Measurements from ENCODE around the gene PRKAG3.

Gene PRKAG3
- total RNA-seq, result 0 to 1.2 (median 0) reads per million in 17 experiments

- no peak for DNase-seq
Measured at GRCh38 chr2:218831378-218831990, at the start of gene PRKAG3. Gene PRKAG3, minus strand, starts transcription at chr2:218831803.

- no peak for DNase-seq
Measured at GRCh38 chr2:218880859-218881594, 49.4 kb upstream of the PRKAG3 start.

- peak; percentile 50 to 76 (median 54) for DNase-seq
Measured at GRCh38 chr2:218880102-218880858, 48.7 kb upstream of the PRKAG3 start, which contains the start of gene WNT10A. Gene WNT10A, plus strand, starts transcription at chr2:218880852. Its CDS starts 144 bp downstream, at chr2:218880996.

GRCh38 chr2:218879776-218880101, 48.1 kb upstream of the PRKAG3 start:
- no peak for DNase-seq

GRCh38 chr2:218878926-218879761, 47.5 kb upstream of the PRKAG3 start:
- no peak for DNase-seq

- no peak for DNase-seq
Measured at GRCh38 chr2:218878486-218878885, 46.9 kb upstream of the PRKAG3 start.

- no peak for DNase-seq
Measured at GRCh38 chr2:218877891-218878290, 46.3 kb upstream of the PRKAG3 start.

GRCh38 chr2:218877331-218877730, 45.7 kb upstream of the PRKAG3 start:
- DNase-seq, result no peak

GRCh38 chr2:218876562-218877219, 45.1 kb upstream of the PRKAG3 start:
- DNase-seq, result peak; percentile 73 to 88 (median 76)

GRCh38 chr2:218875692-218876246, 44.2 kb upstream of the PRKAG3 start:
- no peak for DNase-seq

GRCh38 chr2:218873359-218874194, 42.0 kb upstream of the PRKAG3 start:
- no peak for DNase-seq

GRCh38 chr2:218872645-218873358, 41.2 kb upstream of the PRKAG3 start:
- DNase-seq, result no peak

- peak in 1 of 4 experiments; percentile 29 for DNase-seq
Measured at GRCh38 chr2:218871345-218872302, 40.0 kb upstream of the PRKAG3 start.

GRCh38 chr2:218870984-218871344, 39.4 kb upstream of the PRKAG3 start:
- peak; percentile 30 to 60 (median 46) for DNase-seq

GRCh38 chr2:218869064-218869463, 37.5 kb upstream of the PRKAG3 start:
- DNase-seq, result no peak

- no peak for DNase-seq
Measured at GRCh38 chr2:218867900-218868299, 36.3 kb upstream of the PRKAG3 start.

GRCh38 chr2:218865999-218866398, 34.4 kb upstream of the PRKAG3 start:
- no peak for DNase-seq

- no peak for DNase-seq
Measured at GRCh38 chr2:218865396-218865795, 33.8 kb upstream of the PRKAG3 start.

- no peak for DNase-seq
Measured at GRCh38 chr2:218863021-218863520, 31.5 kb upstream of the PRKAG3 start.

Data from suppressor macrophage (primary cell).